Measurements from ENCODE around the gene ZNF304.

The ZNF304 gene

DNA sequence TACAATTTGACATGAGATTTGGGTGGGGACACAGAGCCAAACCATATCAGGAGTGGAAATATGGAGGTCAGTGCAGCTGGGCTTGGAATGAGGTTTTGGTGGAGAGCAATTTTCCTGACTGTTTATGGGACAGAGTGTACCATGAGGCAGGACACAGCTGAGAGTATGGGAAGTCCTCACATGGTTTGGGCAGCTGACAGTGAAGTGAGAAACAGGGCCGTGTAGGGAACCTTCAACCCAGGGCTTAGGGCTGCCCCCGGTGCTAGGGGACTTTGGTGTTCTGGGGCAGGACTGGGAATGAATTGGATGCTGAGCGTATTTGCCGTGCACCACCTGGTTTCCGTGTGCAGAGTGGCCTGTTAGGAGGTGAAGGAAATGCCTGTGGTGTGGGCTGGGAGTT, 44.6 kb downstream of the ZNF304 start:
- DNase-seq (ENCODE audit: low read depth), result no peak
- H3K4me3 ChIP-seq (ENCODE audit: low read depth, low read length), result no peak overlapping the region
- TF ChIP-seq, protein P1, sequence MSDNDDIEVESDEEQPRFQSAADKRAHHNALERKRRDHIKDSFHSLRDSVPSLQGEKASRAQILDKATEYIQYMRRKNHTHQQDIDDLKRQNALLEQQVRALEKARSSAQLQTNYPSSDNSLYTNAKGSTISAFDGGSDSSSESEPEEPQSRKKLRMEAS (IDR thresholded peaks at IDR 0.05; ENCODE audit: low read depth, low read length), result no peak
- no peak for TF ChIP-seq POLR2A (IDR thresholded peaks at IDR 0.05; ENCODE audit: extremely low read depth, insufficient read length)

DNA sequence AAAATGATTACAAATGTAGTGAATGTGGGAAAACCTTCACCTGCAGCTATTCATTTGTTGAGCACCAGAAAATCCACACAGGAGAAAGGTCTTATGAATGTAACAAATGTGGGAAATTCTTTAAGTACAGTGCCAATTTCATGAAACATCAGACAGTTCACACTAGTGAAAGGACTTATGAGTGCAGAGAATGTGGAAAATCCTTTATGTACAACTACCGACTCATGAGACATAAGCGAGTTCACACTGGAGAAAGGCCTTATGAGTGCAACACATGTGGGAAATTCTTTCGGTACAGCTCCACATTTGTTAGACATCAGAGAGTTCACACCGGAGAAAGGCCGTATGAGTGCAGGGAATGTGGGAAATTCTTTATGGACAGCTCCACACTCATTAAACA, 47.8 kb downstream of the ZNF304 start:
- DNase-seq (ENCODE audit: low read depth), result no peak
- TF ChIP-seq, protein P1 (IDR thresholded peaks at IDR 0.05; ENCODE audit: low read depth, low read length), result no peak
- TF ChIP-seq POLR2A (IDR thresholded peaks at IDR 0.05; ENCODE audit: extremely low read depth, insufficient read length) (no peak), MYC (IDR thresholded peaks at IDR 0.05; ENCODE audit: low read depth, low read length) (no peak)
- TF ChIP-seq, protein P2, sequence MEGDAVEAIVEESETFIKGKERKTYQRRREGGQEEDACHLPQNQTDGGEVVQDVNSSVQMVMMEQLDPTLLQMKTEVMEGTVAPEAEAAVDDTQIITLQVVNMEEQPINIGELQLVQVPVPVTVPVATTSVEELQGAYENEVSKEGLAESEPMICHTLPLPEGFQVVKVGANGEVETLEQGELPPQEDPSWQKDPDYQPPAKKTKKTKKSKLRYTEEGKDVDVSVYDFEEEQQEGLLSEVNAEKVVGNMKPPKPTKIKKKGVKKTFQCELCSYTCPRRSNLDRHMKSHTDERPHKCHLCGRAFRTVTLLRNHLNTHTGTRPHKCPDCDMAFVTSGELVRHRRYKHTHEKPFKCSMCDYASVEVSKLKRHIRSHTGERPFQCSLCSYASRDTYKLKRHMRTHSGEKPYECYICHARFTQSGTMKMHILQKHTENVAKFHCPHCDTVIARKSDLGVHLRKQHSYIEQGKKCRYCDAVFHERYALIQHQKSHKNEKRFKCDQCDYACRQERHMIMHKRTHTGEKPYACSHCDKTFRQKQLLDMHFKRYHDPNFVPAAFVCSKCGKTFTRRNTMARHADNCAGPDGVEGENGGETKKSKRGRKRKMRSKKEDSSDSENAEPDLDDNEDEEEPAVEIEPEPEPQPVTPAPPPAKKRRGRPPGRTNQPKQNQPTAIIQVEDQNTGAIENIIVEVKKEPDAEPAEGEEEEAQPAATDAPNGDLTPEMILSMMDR (IDR thresholded peaks at IDR 0.05; ENCODE audit: low read depth, low read length), result no peak
- no peak overlapping the region for H3K4me3 ChIP-seq (ENCODE audit: low read depth, low read length)

DNA sequence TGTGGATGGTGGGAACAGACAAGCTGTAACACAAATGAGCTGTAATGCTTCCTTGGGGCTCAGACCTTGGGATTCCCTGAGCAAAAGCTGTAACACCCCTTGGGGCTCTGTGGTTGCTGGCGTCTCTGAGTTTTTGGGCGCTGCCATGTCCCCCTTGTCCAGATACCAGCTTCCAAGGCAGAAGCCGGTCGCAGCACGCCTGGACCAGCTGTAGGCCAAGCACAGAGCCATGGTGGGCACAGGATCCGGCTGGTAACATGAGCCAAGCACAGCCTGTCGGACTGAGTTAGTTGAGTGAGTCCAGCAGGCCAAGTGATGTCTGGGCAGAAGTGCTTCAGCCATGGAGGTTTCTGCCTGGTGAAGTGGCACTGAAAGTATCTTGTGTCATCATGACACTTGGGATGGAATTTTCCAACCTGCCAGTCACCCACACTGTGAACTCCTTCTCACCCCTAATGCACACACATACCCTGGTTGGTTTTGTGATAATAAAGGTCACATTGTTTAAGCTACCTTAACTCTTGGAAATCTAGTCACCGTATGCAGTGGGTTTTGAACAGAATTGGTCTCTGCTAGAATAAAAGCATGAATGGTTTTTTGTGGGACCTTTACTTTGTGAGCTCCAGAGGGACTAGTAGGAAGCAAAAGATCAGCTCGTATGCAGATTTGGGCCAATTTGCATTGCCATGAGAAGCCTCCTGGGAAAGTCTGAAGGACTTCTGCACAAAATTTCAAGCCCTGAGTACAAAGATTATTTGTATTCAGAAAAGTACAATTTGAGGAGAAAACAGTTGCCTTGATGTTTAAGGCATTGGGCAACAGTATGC, 52.9 kb downstream of the ZNF304 start:
- no peak overlapping the region for H3K4me3 ChIP-seq (ENCODE audit: low read depth, low read length)
- DNase-seq (ENCODE audit: low read depth), result no peak
- TF ChIP-seq, protein P2 (IDR thresholded peaks at IDR 0.05; ENCODE audit: low read depth, low read length), result no peak
- TF ChIP-seq, protein P1 (IDR thresholded peaks at IDR 0.05; ENCODE audit: low read depth, low read length), result no peak
- TF ChIP-seq POLR2A (IDR thresholded peaks at IDR 0.05; ENCODE audit: extremely low read depth, insufficient read length) (no peak), MYC (IDR thresholded peaks at IDR 0.05; ENCODE audit: low read depth, low read length) (no peak)

DNA sequence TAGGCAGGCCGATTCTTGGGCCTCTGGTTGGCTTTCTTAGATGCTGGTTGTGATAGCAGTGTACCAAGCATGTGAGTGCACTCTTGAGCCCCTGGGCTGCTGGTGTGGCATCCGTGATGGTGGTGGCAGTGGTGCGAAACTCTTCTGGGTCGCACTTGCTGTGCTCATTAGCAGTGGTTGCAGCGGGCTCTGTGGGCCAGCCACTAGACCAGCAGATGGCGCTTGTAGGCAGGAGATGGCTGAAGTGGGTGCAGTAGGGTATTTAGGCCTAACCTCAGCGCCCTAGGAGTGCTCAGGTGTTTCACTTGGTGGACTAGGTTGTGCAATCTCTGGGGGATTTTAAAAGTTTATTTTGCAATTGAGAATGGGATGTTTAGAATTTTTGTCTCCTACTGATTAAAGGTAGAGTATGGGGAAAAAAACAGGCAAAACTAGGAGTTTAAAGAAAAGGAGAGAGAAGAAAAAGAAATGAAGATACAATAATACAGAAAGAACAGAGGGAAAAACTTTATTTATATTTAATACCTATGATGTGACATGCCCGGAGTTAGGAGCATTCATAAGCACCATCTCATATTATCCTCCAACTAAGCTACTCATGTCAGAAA, 55.5 kb downstream of the ZNF304 start:
- DNase-seq (ENCODE audit: low read depth), result peak; percentile 64
- H3K4me3 ChIP-seq (ENCODE audit: low read depth, low read length), result no peak overlapping the region

More for the DNA sequence above, 55.5 kb downstream of the ZNF304 start:
- TF ChIP-seq, protein P1 (IDR thresholded peaks at IDR 0.05; ENCODE audit: low read depth, low read length), result no peak
- no peak for TF ChIP-seq POLR2A (IDR thresholded peaks at IDR 0.05; ENCODE audit: extremely low read depth, insufficient read length)
- no peak for TF ChIP-seq MYC (IDR thresholded peaks at IDR 0.05; ENCODE audit: low read depth, low read length)
- TF ChIP-seq, protein P2 (IDR thresholded peaks at IDR 0.05; ENCODE audit: low read depth, low read length), result peak; percentile 67
